ENCODE measurements around the gene MMP21.

Gene MMP21

GRCh38 chr10:125739994-125740679 lies 35.5 kb downstream of the MMP21 start:
- TF ChIP-seq TAF1 (IDR thresholded peaks at IDR 0.05; ENCODE audit: borderline replicate concordance, insufficient read depth, low read length) (no peak), SIN3A (IDR thresholded peaks at IDR 0.05; ENCODE audit: borderline replicate concordance, insufficient read depth, low read length) (no peak), FOXP2 (optimal IDR thresholded peaks at IDR 0.05; ENCODE audit: borderline replicate concordance, extremely low read depth, extremely low read length, insufficient read depth) (no peak), REST (IDR thresholded peaks at IDR 0.05; ENCODE audit: insufficient read depth in 1 of 2, low read depth in 2 of 2, low read length in 2 of 2) (no peak), POLR2AphosphoS5 (IDR thresholded peaks at IDR 0.05; ENCODE audit: low read depth, low read length) (no peak)

GRCh38 chr10:125738206-125738605 lies 37.4 kb downstream of the MMP21 start:
- TF ChIP-seq SIN3A (IDR thresholded peaks at IDR 0.05; ENCODE audit: borderline replicate concordance, insufficient read depth, low read length) = no peak
- TF ChIP-seq FOXP2 (optimal IDR thresholded peaks at IDR 0.05; ENCODE audit: borderline replicate concordance, extremely low read depth, extremely low read length, insufficient read depth) = no peak
- no peak for TF ChIP-seq REST (IDR thresholded peaks at IDR 0.05; ENCODE audit: insufficient read depth in 1 of 2, low read depth in 2 of 2, low read length in 2 of 2)
- no peak for TF ChIP-seq TAF1 (IDR thresholded peaks at IDR 0.05; ENCODE audit: borderline replicate concordance, insufficient read depth, low read length)
- TF ChIP-seq POLR2AphosphoS5 (IDR thresholded peaks at IDR 0.05; ENCODE audit: low read depth, low read length) = no peak

GRCh38 chr10:125734823-125735222 lies 40.8 kb downstream of the MMP21 start:
- TF ChIP-seq REST (IDR thresholded peaks at IDR 0.05; ENCODE audit: insufficient read depth in 1 of 2, low read depth in 2 of 2, low read length in 2 of 2) (no peak), TAF1 (IDR thresholded peaks at IDR 0.05; ENCODE audit: borderline replicate concordance, insufficient read depth, low read length) (no peak), FOXP2 (optimal IDR thresholded peaks at IDR 0.05; ENCODE audit: borderline replicate concordance, extremely low read depth, extremely low read length, insufficient read depth) (no peak), POLR2AphosphoS5 (IDR thresholded peaks at IDR 0.05; ENCODE audit: low read depth, low read length) (no peak)

- no peak for TF ChIP-seq TAF1 (IDR thresholded peaks at IDR 0.05; ENCODE audit: borderline replicate concordance, insufficient read depth, low read length)
- TF ChIP-seq FOXP2 (optimal IDR thresholded peaks at IDR 0.05; ENCODE audit: borderline replicate concordance, extremely low read depth, extremely low read length, insufficient read depth) = no peak
- no peak for TF ChIP-seq SIN3A (IDR thresholded peaks at IDR 0.05; ENCODE audit: borderline replicate concordance, insufficient read depth, low read length)
- no peak for TF ChIP-seq POLR2AphosphoS5 (IDR thresholded peaks at IDR 0.05; ENCODE audit: low read depth, low read length)
- TF ChIP-seq REST (IDR thresholded peaks at IDR 0.05; ENCODE audit: insufficient read depth in 1 of 2, low read depth in 2 of 2, low read length in 2 of 2) = no peak
Measured at GRCh38 chr10:125734148-125734547, 41.5 kb downstream of the MMP21 start.
